ENCODE data around the gene MYH10. TPM values are rescaled to one million over a fixed set of nuclear protein-coding genes. Genes with fewer than 3 reads are reported as not detected.

MYH10 gene
- total RNA-seq, 1 donor from 2014 or later = 378 TPM

DNA sequence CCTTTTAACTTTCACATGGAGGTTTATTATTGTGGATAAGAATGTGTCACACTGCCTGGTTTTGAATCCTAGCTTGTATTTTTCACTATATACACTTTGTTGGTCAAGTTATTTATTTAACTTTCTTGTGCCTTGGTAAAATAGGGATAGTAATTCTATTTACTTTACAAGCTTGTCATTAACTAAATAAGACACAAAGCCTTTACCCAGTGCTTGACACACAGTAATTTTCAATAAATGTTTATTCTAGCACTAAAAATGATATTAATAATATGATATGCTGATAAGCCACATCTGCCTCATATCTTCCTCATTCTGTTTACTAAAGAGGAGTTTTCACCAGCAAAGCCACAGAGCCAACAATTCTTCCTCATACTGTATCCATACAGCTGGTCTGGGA lies 27.8 kb downstream of the MYH10 start:
- H3K27ac ChIP-seq = peak overlapping the region; percentile 65 to 93
- TF ChIP-seq, protein P1, sequence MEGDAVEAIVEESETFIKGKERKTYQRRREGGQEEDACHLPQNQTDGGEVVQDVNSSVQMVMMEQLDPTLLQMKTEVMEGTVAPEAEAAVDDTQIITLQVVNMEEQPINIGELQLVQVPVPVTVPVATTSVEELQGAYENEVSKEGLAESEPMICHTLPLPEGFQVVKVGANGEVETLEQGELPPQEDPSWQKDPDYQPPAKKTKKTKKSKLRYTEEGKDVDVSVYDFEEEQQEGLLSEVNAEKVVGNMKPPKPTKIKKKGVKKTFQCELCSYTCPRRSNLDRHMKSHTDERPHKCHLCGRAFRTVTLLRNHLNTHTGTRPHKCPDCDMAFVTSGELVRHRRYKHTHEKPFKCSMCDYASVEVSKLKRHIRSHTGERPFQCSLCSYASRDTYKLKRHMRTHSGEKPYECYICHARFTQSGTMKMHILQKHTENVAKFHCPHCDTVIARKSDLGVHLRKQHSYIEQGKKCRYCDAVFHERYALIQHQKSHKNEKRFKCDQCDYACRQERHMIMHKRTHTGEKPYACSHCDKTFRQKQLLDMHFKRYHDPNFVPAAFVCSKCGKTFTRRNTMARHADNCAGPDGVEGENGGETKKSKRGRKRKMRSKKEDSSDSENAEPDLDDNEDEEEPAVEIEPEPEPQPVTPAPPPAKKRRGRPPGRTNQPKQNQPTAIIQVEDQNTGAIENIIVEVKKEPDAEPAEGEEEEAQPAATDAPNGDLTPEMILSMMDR (IDR thresholded peaks at IDR 0.05) = no peak
- H3K9me3 ChIP-seq = no peaks in the 10 kb centered on the region
- H3K27me3 ChIP-seq = no peaks in the 10 kb centered on the region
- intact Hi-C loops (cut with DNase I) = no loop called here
- peaks cover 3 to 6% of the 10 kb centered on the region in 2 donors for H3K36me3 ChIP-seq
- DNase-seq (ENCODE audit: low spot score in 2 of 2) = no peak
- peaks cover 7 to 57% of the 10 kb centered on the region in 2 donors for H3K4me1 ChIP-seq
- H3K4me3 ChIP-seq = peak overlapping the region in 1 of 2 donors; percentile 37

DNA sequence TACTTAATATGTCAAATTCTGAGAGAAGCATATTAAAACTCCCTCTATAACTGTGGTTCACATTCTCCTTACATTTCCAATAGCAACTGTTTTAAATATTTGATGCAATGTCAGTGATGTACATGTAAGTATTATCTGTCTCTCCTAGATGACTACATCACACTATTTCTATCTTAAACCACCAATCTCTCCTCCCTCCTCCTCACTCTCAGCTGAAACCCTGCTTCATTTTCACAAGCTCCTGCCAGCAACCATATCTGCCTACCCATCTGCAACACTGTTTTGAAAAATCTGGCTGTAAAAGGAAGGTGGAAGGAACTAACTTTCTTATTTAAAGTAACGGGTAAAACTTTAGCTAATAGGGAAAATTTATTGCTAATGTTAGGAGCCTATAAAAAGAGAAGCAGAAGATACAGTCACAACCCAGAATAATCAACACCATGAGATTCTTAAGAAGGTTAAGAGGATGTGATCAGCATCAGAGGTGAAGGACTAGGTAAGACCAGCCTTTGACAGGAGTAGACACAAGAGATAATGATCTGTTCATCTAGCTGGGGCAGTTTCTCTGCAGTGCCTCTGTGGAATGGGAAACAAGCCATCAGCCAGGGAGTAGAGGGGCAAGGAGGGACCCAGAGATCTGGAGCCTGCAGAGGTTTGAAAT lies 31.0 kb downstream of the MYH10 start:
- H3K36me3 ChIP-seq = peaks cover 3 to 15% of the 10 kb centered on the region in 2 donors
- H3K27ac ChIP-seq = peak overlapping the region; percentile 40 to 68

DNA sequence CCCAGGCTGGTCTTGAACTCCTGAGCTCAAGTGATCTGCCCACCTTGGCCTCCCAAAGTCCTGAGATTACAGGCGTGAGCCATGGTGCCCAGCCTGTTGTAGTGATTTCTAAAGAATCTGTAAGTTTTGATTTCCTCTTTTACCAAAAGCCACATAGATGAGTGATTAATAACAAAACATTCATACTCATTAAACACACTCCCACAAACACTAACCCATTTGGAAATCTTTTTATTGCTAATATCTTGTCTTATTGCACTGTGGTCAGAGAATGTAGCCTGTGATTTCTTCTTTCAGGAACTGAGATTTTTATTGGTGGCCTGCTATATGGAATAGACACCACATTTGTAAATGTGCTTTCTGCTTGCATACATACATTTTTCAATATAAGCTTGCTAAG lies 31.6 kb downstream of the MYH10 start:
- peak overlapping the region; percentile 40 to 47 for H3K27ac ChIP-seq
- no peak for DNase-seq (ENCODE audit: low spot score in 2 of 2)
- no peaks in the 10 kb centered on the region for H3K9me3 ChIP-seq
- H3K4me1 ChIP-seq = peaks cover 0 to 47% of the 10 kb centered on the region in 2 donors
- no peaks in the 10 kb centered on the region for H3K27me3 ChIP-seq
- H3K36me3 ChIP-seq = peaks cover 3 to 20% of the 10 kb centered on the region in 2 donors
- intact Hi-C loops (cut with DNase I) = no loop called here
- no peak overlapping the region for H3K4me3 ChIP-seq
- TF ChIP-seq, protein P1 (IDR thresholded peaks at IDR 0.05) = no peak

More for the DNA sequence above, 31.0 kb downstream of the MYH10 start:
- TF ChIP-seq, protein P1 (IDR thresholded peaks at IDR 0.05) = no peak
- intact Hi-C loops (cut with DNase I) = no loop called here
- Histone ChIP-seq H3K9me3 (no peaks in the 10 kb centered on the region), H3K4me3 (peak overlapping the region in 1 of 2 donors; percentile 17), H3K27me3 (no peaks in the 10 kb centered on the region), H3K4me1 (peaks cover 0 to 52% of the 10 kb centered on the region in 2 donors)
- DNase-seq (ENCODE audit: low spot score in 2 of 2) = no peak

DNA sequence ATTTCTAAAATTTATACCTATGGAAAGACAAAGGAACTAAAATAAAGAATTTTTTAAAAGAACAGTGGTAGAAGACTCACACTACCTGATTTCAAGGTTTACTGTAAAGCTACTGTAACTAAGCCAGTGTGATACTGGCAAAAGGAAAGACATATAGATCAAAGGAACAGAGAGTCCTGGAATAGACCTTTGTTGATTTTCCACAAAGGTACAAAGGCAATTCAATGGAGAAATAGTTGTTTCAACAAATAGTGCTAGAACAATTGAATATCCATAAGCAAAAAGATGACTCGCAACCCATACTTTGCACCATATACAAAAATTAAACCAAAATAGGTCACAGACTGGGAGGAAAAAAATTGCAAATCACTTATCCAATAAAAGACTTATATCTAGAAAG lies 36.7 kb downstream of the MYH10 start:
- H3K4me1 ChIP-seq = peaks cover 0 to 40% of the 10 kb centered on the region in 2 donors
- H3K9me3 ChIP-seq = no peaks in the 10 kb centered on the region
- no peak for DNase-seq (ENCODE audit: low spot score in 2 of 2)
- H3K4me3 ChIP-seq = no peak overlapping the region
- intact Hi-C loops (cut with DNase I) = no loop called here
- no peaks in the 10 kb centered on the region for H3K27me3 ChIP-seq
- H3K36me3 ChIP-seq = peaks cover 0 to 21% of the 10 kb centered on the region in 2 donors
- H3K27ac ChIP-seq = no peak overlapping the region
- TF ChIP-seq, protein P1 (IDR thresholded peaks at IDR 0.05) = no peak

DNA sequence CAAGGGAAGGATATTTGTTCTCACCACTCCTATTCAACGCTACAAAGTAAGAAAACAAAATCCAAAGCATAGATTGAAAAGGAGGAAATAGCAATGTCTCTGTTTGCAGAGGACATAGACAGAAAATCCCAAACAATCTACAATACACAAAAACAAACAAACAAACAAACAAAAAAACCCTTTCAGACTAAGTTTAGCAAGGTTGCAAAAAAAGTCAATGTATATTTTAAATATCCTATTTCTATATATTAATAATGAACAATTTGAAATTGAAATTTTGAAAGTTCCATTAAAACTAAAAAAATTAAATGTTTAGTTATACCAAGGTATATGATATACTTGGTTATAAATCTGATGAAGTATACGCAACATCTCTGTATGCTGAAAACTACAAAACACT lies 37.2 kb downstream of the MYH10 start:
- Histone ChIP-seq H3K27ac (no peak overlapping the region), H3K4me3 (no peak overlapping the region), H3K4me1 (peaks cover 0 to 43% of the 10 kb centered on the region in 2 donors), H3K27me3 (no peaks in the 10 kb centered on the region), H3K9me3 (no peaks in the 10 kb centered on the region), H3K36me3 (peaks cover 0 to 21% of the 10 kb centered on the region in 2 donors)
- intact Hi-C loops (cut with DNase I) = no loop called here
- DNase-seq (ENCODE audit: low spot score in 2 of 2) = no peak
- TF ChIP-seq, protein P1 (IDR thresholded peaks at IDR 0.05) = no peak
